ENCODE results near the gene CRIP1. TPM values are rescaled to one million over a fixed set of nuclear protein-coding genes. Genes with fewer than 3 reads are reported as not detected.

Gene CRIP1
- total RNA-seq, 4 donors from 2014 or later: 26.4 to 77.8 (median 33.5) TPM

- TF ChIP-seq, protein P1, sequence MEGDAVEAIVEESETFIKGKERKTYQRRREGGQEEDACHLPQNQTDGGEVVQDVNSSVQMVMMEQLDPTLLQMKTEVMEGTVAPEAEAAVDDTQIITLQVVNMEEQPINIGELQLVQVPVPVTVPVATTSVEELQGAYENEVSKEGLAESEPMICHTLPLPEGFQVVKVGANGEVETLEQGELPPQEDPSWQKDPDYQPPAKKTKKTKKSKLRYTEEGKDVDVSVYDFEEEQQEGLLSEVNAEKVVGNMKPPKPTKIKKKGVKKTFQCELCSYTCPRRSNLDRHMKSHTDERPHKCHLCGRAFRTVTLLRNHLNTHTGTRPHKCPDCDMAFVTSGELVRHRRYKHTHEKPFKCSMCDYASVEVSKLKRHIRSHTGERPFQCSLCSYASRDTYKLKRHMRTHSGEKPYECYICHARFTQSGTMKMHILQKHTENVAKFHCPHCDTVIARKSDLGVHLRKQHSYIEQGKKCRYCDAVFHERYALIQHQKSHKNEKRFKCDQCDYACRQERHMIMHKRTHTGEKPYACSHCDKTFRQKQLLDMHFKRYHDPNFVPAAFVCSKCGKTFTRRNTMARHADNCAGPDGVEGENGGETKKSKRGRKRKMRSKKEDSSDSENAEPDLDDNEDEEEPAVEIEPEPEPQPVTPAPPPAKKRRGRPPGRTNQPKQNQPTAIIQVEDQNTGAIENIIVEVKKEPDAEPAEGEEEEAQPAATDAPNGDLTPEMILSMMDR (IDR thresholded peaks at IDR 0.05): no peak
- TF ChIP-seq POLR2A (IDR thresholded peaks at IDR 0.05): no peak
- no peak for DNase-seq (ENCODE audit: low spot score in 2 of 2)
- Histone ChIP-seq H3K36me3 (peaks cover 0 to 1% (median 0%) of the 10 kb centered on the region in 3 donors), H3K9me3 (no peaks in the 10 kb centered on the region), H3K4me1 (peaks cover 0 to 91% (median 65%) of the 10 kb centered on the region in 4 donors), H3K4me3 (peak overlapping the region; percentile 10 to 88 (median 56)), H3K27ac (peak overlapping the region; percentile 66 to 99 (median 96)), H3K27me3 (peaks cover 0 to 15% of the 10 kb centered on the region in 2 donors)
- 5% methylated on average over 42 of the region's 48 CpGs; no CpG with 5 or more reads in 1 of the 2 donors for WGBS, 2 donors
Observed at GRCh38 chr14:105487449-105487985, 831 bp downstream of the CRIP1 start.

DNA sequence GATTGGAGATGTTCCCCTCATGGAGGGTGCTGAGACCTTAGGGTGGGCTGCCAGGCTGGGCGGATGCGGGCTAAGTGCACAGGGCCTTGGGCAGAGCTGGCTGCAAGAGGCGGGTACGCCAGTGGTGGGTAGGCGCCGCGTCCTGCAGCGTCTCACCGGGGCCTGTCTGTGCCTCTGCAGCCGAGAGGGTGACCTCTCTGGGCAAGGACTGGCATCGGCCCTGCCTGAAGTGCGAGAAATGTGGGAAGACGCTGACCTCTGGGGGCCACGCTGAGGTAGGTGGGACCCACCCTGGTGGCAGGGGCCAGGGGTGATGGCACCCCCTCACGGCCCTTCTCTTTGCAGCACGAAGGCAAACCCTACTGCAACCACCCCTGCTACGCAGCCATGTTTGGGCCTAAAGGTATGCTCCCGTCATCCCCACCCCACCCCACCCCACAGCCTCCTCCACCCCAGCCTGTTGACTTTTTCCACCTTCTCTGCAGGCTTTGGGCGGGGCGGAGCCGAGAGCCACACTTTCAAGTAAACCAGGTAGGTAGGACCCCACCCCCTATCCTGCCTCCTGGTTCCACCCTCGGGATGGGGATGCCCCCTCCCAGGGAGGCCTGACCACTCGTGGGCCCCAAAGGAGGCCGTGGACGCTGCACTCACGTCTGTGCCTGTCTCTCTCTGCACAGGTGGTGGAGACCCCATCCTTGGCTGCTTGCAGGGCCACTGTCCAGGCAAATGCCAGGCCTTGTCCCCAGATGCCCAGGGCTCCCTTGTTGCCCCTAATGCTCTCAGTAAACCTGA lies 1.5 kb downstream of the CRIP1 start:
- peak overlapping the region; percentile 66 to 99 (median 96) for H3K27ac ChIP-seq
- TF ChIP-seq, protein P1 (IDR thresholded peaks at IDR 0.05): no peak
- TF ChIP-seq POLR2A (IDR thresholded peaks at IDR 0.05) (no peak), EP300 (IDR thresholded peaks at IDR 0.05) (no peak)
- 48 to 73% methylated on average over 5 to 21 of the region's 26 CpGs for WGBS, 2 donors
- H3K4me3 ChIP-seq: peak overlapping the region; percentile 10 to 88 (median 56)
- peaks cover 0 to 8% (median 0%) of the 10 kb centered on the region in 3 donors for H3K36me3 ChIP-seq
- H3K27me3 ChIP-seq: peaks cover 0 to 15% of the 10 kb centered on the region in 2 donors
- H3K4me1 ChIP-seq: peaks cover 0 to 89% (median 59%) of the 10 kb centered on the region in 4 donors
- no peaks in the 10 kb centered on the region for H3K9me3 ChIP-seq
- no peak for DNase-seq (ENCODE audit: low spot score in 2 of 2)

GRCh38 chr14:105488781-105489541 lies 2.3 kb downstream of the CRIP1 start:
- Histone ChIP-seq H3K36me3 (peaks cover 0 to 14% (median 0%) of the 10 kb centered on the region in 3 donors), H3K4me3 (peak overlapping the region; percentile 51 to 88 (median 70)), H3K27ac (peak overlapping the region; percentile 89 to 99 (median 96)), H3K4me1 (peaks cover 0 to 81% (median 54%) of the 10 kb centered on the region in 4 donors), H3K9me3 (no peaks in the 10 kb centered on the region), H3K27me3 (peaks cover 0 to 15% of the 10 kb centered on the region in 2 donors)
- DNase-seq (ENCODE audit: low spot score in 2 of 2): no peak
- TF ChIP-seq, protein P1 (IDR thresholded peaks at IDR 0.05): no peak
- no peak for TF ChIP-seq POLR2A (IDR thresholded peaks at IDR 0.05)
- 35 to 41% methylated on average over 11 to 20 of the region's 20 CpGs for WGBS, 2 donors

- peaks cover 0 to 73% (median 52%) of the 10 kb centered on the region in 4 donors for H3K4me1 ChIP-seq
- peak; percentile 82 to 93 for DNase-seq (ENCODE audit: low spot score in 2 of 2)
Observed at GRCh38 chr14:105489542-105490266, 3.0 kb downstream of the CRIP1 start.

More at GRCh38 chr14:105489542-105490266, 3.0 kb downstream of the CRIP1 start:
- peak overlapping the region; percentile 51 to 88 (median 70) for H3K4me3 ChIP-seq
- peak in 1 of 2 donors; percentile 30 for TF ChIP-seq POLR2A (IDR thresholded peaks at IDR 0.05)
- TF ChIP-seq EP300 (IDR thresholded peaks at IDR 0.05): peak in 1 of 2 donors; percentile 30
- TF ChIP-seq, protein P1 (IDR thresholded peaks at IDR 0.05): peak; percentile 53 to 87 (median 62)
- H3K27ac ChIP-seq: peak overlapping the region; percentile 89 to 99 (median 96)
- H3K36me3 ChIP-seq: peaks cover 0 to 21% (median 0%) of the 10 kb centered on the region in 3 donors
- no peaks in the 10 kb centered on the region for H3K9me3 ChIP-seq
- H3K27me3 ChIP-seq: peaks cover 0 to 15% of the 10 kb centered on the region in 2 donors
- 1 to 2% methylated on average over 42 to 43 of the region's 44 CpGs for WGBS, 2 donors

Data from tibial nerve (tissue), 4 donors.